Peyer's patch (tissue), 4 donors: Measurements from ENCODE around the gene MAP2K1.
"Not testable (repeated sequence)": the region's sequence is repeated elsewhere in the genome, so short reads cannot be mapped to it uniquely, and the experiment has no call there.

Experiments
- POLR2A ChIP-seq, 2 donors: fragments of 450-650 bp; IDR thresholded peaks; one replicate each; pipeline ENCODE4 v1.5.1; 2017; ENCODE audit warnings: antibody characterized with exemption in 2 of 2, mild to moderate bottlenecking in 2 of 2, moderate library complexity in 2 of 2
- TF ChIP-seq, protein P1 (sequence below), 6 experiments: fragments of 450-650 bp in 4 of 6; fragments of 200-600 bp in 2 of 6; sonication (generic) in 1 of 6; IDR thresholded peaks; one replicate each; pipeline ENCODE4 v1.5.1; 2017 to 2019; ENCODE audit warnings: antibody characterized with exemption in 6 of 6, mild to moderate bottlenecking in 3 of 6, moderate library complexity in 1 of 6

GRCh38 chr15:66393037-66393436 lies 6.3 kb downstream of the MAP2K1 start:
- TF ChIP-seq, protein P1, sequence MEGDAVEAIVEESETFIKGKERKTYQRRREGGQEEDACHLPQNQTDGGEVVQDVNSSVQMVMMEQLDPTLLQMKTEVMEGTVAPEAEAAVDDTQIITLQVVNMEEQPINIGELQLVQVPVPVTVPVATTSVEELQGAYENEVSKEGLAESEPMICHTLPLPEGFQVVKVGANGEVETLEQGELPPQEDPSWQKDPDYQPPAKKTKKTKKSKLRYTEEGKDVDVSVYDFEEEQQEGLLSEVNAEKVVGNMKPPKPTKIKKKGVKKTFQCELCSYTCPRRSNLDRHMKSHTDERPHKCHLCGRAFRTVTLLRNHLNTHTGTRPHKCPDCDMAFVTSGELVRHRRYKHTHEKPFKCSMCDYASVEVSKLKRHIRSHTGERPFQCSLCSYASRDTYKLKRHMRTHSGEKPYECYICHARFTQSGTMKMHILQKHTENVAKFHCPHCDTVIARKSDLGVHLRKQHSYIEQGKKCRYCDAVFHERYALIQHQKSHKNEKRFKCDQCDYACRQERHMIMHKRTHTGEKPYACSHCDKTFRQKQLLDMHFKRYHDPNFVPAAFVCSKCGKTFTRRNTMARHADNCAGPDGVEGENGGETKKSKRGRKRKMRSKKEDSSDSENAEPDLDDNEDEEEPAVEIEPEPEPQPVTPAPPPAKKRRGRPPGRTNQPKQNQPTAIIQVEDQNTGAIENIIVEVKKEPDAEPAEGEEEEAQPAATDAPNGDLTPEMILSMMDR (IDR thresholded peaks at IDR 0.05) = not testable (repeated sequence)
- TF ChIP-seq POLR2A (IDR thresholded peaks at IDR 0.05) = not testable (repeated sequence)
